Caco-2 (cell line): ENCODE data around the gene TRAPPC10. TPM values are rescaled to one million over a fixed set of nuclear protein-coding genes. Genes with fewer than 3 reads are reported as not detected.
A peak's percentile ranks its signal among the peaks of the same experiment; 100 is the strongest.
"Not testable (repeated sequence)": the region's sequence is repeated elsewhere in the genome, so short reads cannot be mapped to it uniquely, and the experiment has no call there.

Source experiments
- BruUV-seq: library from RNA; stranded (reverse); fragments of 400-500 nt; replicated peaks from 2 replicates; lab custom pipeline; 2021; lab: Mats Ljungman, UMichigan
- CTCF ChIA-PET: fragments of 300-600 bp; sonication (Branson Sonifier 250); formaldehyde crosslinking; loops from one replicate; lab custom pipeline; 2022; ENCODE audit warnings: antibody characterized with exemption; lab: Charles Lee
- POLR2A ChIA-PET: fragments of 300-600 bp; sonication (Branson Sonifier 250); formaldehyde crosslinking; loops from one replicate; lab custom pipeline; 2022; ENCODE audit warnings: antibody characterized with exemption; lab: Charles Lee
- DNase-seq, 2 experiments: peaks; one replicate each; pipeline versions ENCODE4 v3.0.0 to v3.0.0-alpha.2; 2020 to 2022
- H3K27me3 ChIP-seq: replicated peaks from 2 replicates; pipeline ENCODE4 v1.6.0; 2011; ENCODE audit warnings: low read length; ENCODE audit not compliant: control insufficient read depth, insufficient read depth
- H3K36me3 ChIP-seq: 2 replicates; pipeline ENCODE4 v1.5.1; 2011; ENCODE audit warnings: low read length; ENCODE audit not compliant: control insufficient read depth, insufficient read depth
- H3K4me1 ChIP-seq: fragments of 250-450 bp; sonication (Bioruptor Pico); 2 replicates; pipeline ENCODE4 v1.5.1; 2020; ENCODE audit warnings: mild to moderate bottlenecking
- H3K4me3 ChIP-seq: 2 replicates; pipeline ENCODE4 v1.5.1; 2011; ENCODE audit warnings: low read depth, mild to moderate bottlenecking, control low read depth, low read length
- H3K9me3 ChIP-seq: fragments of 250-450 bp; sonication (Bioruptor Pico); 2 replicates; pipeline ENCODE4 v1.5.1; 2020; ENCODE audit warnings: mild to moderate bottlenecking, moderate library complexity
- H3K27ac Mint-ChIP-seq: one replicate; pipeline ENCODE4 v1.8.0; 2022; ENCODE audit warnings: mixed read lengths; ENCODE audit not compliant: unreplicated experiment
- H3K27me3 Mint-ChIP-seq: one replicate; pipeline ENCODE4 v1.8.0; 2022; ENCODE audit warnings: mixed read lengths; ENCODE audit not compliant: insufficient read depth, unreplicated experiment
- H3K36me3 Mint-ChIP-seq: one replicate; pipeline ENCODE4 v1.8.0; 2022; ENCODE audit warnings: mild to moderate bottlenecking, mixed read lengths; ENCODE audit not compliant: insufficient read depth, unreplicated experiment
- H3K4me1 Mint-ChIP-seq: one replicate; pipeline ENCODE4 v1.8.0; 2022; ENCODE audit warnings: low read depth, mixed read lengths; ENCODE audit not compliant: unreplicated experiment
- H3K4me3 Mint-ChIP-seq: one replicate; pipeline ENCODE4 v1.8.0; 2022; ENCODE audit warnings: mild to moderate bottlenecking, moderate library complexity, mixed read lengths; ENCODE audit not compliant: unreplicated experiment
- H3K9me3 Mint-ChIP-seq: one replicate; pipeline ENCODE4 v1.8.0; 2022; ENCODE audit warnings: mixed read lengths; ENCODE audit not compliant: unreplicated experiment
- intact Hi-C: fragments of 100-400 bp; cut with micrococcal nuclease; formaldehyde crosslinking; loops from one replicate; pipeline ENCODE4 v1.10.0; 2022; ENCODE audit not compliant: unreplicated experiment
- total RNA-seq: library from RNA; stranded (reverse); gene quantifications from 2 replicates; pipeline ENCODE4 v1.2.3, GENCODE V29; 2022
- TF ChIP-seq, protein P1 (sequence below), 2 experiments: fragments of 200-600 bp in 1 of 2; IDR thresholded peaks; 1 replicate in 1 of 2; 2 replicates in 1 of 2; pipeline versions ENCODE4 v1.5.1 to v1.8.0; 2011 to 2022; ENCODE audit warnings: antibody characterized with exemption in 1 of 2, control low read depth in 1 of 2, inconsistent platforms in 1 of 2, low read depth in 1 of 2, low read length in 1 of 2, mild to moderate bottlenecking in 1 of 2, moderate library complexity in 1 of 2; ENCODE audit not compliant: insufficient read depth in 1 of 2, severe bottlenecking in 1 of 2, unreplicated experiment in 1 of 2

TRAPPC10 gene
- total RNA-seq, 1 experiment from 2014 or later: 43.4 TPM

DNA sequence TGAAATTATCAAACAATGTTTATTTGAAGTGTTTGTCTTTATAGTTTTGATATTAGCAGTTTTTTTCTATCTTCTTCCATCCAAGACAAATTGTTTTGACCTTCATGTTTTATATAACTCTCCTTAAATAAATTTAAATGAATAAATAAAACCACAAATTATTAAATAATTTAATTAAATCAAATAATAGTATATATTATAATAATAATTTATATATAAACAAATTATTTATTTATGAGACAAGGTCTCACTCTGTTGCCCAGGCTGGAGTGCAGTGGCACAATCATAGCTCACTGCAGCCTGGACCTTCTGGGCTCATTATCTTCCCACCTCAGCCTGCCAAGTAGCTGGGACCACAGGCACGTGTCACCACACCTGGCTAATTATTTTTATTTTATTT is 82.7 kb downstream of the TRAPPC10 start:
- no TSS peak for BruUV-seq
- Mint-ChIP-seq H3K27me3 (no peaks in the 10 kb centered on the region), H3K36me3 (peaks cover 26% of the 10 kb centered on the region), H3K4me1 (no peaks in the 10 kb centered on the region), H3K9me3 (no peaks in the 10 kb centered on the region), H3K27ac (no peak overlapping the region), H3K4me3 (no peak overlapping the region)
- Histone ChIP-seq H3K4me1 (no peaks in the 10 kb centered on the region), H3K27me3 (no peaks in the 10 kb centered on the region), H3K9me3 (no peaks in the 10 kb centered on the region), H3K36me3 (no peaks in the 10 kb centered on the region), H3K4me3 (no peak overlapping the region)
- no peak for DNase-seq
- TF ChIP-seq, protein P1, sequence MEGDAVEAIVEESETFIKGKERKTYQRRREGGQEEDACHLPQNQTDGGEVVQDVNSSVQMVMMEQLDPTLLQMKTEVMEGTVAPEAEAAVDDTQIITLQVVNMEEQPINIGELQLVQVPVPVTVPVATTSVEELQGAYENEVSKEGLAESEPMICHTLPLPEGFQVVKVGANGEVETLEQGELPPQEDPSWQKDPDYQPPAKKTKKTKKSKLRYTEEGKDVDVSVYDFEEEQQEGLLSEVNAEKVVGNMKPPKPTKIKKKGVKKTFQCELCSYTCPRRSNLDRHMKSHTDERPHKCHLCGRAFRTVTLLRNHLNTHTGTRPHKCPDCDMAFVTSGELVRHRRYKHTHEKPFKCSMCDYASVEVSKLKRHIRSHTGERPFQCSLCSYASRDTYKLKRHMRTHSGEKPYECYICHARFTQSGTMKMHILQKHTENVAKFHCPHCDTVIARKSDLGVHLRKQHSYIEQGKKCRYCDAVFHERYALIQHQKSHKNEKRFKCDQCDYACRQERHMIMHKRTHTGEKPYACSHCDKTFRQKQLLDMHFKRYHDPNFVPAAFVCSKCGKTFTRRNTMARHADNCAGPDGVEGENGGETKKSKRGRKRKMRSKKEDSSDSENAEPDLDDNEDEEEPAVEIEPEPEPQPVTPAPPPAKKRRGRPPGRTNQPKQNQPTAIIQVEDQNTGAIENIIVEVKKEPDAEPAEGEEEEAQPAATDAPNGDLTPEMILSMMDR (IDR thresholded peaks at IDR 0.05; ENCODE audit: insufficient read depth in 1 of 2, low read depth in 1 of 2, low read length in 1 of 2, severe bottlenecking in 1 of 2, unreplicated experiment in 1 of 2): no peak
- POLR2A ChIA-PET: no interaction called here
- CTCF ChIA-PET: no interaction called here
- intact Hi-C loops: no loop called here

DNA sequence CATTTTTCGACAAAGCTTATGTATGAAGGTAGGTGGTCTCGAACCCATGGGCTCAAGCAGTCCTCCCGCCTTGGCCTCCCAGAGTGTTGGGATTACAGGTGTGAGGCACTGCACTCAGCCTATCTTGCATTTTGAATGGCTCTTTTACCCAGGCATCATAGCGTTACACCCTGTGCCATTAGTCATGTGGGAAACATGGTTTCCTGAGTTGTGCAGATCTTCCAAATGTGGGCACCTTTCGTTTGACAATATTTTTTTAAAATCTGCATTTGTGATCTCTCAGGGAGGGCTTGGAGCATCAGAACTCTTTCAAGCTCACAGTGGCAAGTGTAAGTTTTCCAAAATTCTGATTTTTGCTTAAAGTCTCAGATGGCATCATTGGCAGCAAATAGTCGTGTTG is 86.4 kb downstream of the TRAPPC10 start:
- POLR2A ChIA-PET, H3K27ac Mint-ChIP-seq, H3K9me3 Mint-ChIP-seq, DNase-seq, H3K27me3 ChIP-seq, H3K4me1 Mint-ChIP-seq, H3K36me3 ChIP-seq, H3K4me1 ChIP-seq, CTCF ChIA-PET, H3K4me3 ChIP-seq, H3K27me3 Mint-ChIP-seq, intact Hi-C loops, BruUV-seq, H3K9me3 ChIP-seq, H3K4me3 Mint-ChIP-seq: not testable (repeated sequence)
- H3K36me3 Mint-ChIP-seq: peaks cover 11% of the 10 kb centered on the region

DNA sequence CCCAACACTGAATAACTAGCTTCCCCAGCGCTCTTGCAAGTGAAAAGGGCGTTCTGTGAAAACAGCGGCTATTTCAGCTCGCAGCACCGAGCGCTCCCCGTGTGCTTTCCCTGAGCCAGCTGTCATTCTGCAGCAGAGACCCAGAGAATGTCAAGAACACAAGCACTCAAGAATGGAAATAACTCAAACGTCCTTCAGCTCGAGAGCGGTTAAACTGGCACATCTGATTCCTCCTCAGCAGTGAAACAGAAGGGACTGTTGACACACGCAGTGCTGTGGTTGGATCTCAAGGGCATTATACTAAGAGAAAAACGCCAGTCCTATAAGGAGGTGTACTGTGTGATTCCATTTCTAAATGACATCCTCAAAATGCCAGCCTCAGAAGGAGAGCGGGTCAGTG is 86.9 kb downstream of the TRAPPC10 start:
- H3K36me3 Mint-ChIP-seq, CTCF ChIA-PET, H3K4me1 ChIP-seq, BruUV-seq, H3K36me3 ChIP-seq, H3K27ac Mint-ChIP-seq, H3K9me3 Mint-ChIP-seq, H3K4me3 Mint-ChIP-seq, H3K27me3 ChIP-seq, H3K9me3 ChIP-seq, H3K4me3 ChIP-seq, POLR2A ChIA-PET, DNase-seq, H3K4me1 Mint-ChIP-seq, H3K27me3 Mint-ChIP-seq, intact Hi-C loops: not testable (repeated sequence)

DNA sequence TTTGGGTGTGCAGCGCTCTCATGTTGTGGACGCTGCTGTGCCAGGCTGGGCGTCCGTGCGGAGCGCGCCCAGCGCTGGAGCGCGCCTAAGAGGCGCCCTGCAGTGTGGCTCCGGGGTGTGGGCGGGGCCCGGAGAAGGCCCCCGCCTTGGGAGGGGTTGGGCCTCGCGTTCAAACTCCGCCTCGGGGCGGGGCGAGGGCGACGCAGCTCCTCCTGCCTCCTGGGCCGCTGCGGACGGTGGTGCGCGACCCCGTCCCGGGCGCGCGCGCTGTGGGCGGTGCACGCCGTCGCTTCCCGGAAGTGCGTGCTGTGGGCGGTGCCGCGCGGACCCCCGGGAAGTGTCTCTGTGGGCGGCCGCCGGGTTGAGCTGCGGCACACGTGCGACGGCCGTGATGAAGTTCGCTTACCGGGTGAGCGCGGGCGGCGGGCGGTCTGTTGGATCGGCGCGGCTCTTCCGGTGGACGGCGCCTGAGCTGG is 95.0 kb downstream of the TRAPPC10 start, which contains the start of gene PWP2:
TSS of gene PWP2 (plus strand) at position 374 of the 476 bp plus-strand sequence. CDS start at position 392, 18 bp downstream.
- H3K4me1 Mint-ChIP-seq, H3K4me3 Mint-ChIP-seq, CTCF ChIA-PET, H3K36me3 Mint-ChIP-seq, H3K9me3 Mint-ChIP-seq, H3K36me3 ChIP-seq, BruUV-seq, H3K4me1 ChIP-seq, intact Hi-C loops, H3K27me3 ChIP-seq, H3K27ac Mint-ChIP-seq, H3K9me3 ChIP-seq, H3K27me3 Mint-ChIP-seq: not testable (repeated sequence)
- peak; percentile 70 to 77 for DNase-seq
- POLR2A ChIA-PET: interaction anchor here (0.6 kb wide), 1 partner anchor 289 kb away, joined by 3 read pairs; no protein-coding TSS in a partner anchor
- peak within 1 kb of the TSS; percentile 31 for H3K4me3 ChIP-seq

DNA sequence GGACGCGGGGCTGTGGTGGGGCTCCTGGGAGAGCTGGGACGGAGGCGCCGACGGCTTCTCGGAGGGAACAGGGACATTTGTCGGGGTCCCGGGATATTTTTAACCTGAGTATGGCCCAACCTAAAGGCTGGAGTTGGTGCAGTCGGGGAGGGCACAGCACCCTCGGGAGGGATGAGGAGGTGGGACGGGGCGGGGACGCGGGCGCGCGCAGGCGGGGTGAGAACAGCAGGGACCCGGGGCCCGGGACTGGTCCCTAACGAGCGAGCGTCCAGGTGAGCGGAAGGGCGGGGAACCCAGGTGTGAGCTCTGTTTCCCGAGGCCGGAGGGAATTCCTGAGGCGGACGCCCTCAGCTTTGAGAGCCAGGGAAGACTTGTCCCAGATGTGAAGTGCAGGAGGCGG is 95.5 kb downstream of the TRAPPC10 start:
- DNase-seq, H3K36me3 Mint-ChIP-seq, CTCF ChIA-PET, intact Hi-C loops, H3K36me3 ChIP-seq, H3K9me3 Mint-ChIP-seq, H3K27ac Mint-ChIP-seq, H3K4me3 Mint-ChIP-seq, H3K4me1 ChIP-seq, BruUV-seq, H3K27me3 ChIP-seq, H3K27me3 Mint-ChIP-seq, H3K4me1 Mint-ChIP-seq, H3K9me3 ChIP-seq, POLR2A ChIA-PET: not testable (repeated sequence)
- H3K4me3 ChIP-seq: peak overlapping the region; percentile 31
